PFSK-1 (cell line): ENCODE measurements around the gene CORO1C.

Source experiments
- FOXP2 ChIP-seq: optimal IDR thresholded peaks from 2 replicates; pipeline ENCODE3; 2011; ENCODE audit warnings: borderline replicate concordance, control low read depth, inconsistent platforms; ENCODE audit not compliant: insufficient read depth; ENCODE audit errors: extremely low read length, extremely low read depth
- POLR2AphosphoS5 ChIP-seq: IDR thresholded peaks from 2 replicates; pipeline ENCODE4 v1.6.1; 2012; ENCODE audit warnings: low read depth, mild to moderate bottlenecking, control low read depth, low read length, moderate library complexity
- REST ChIP-seq, 2 experiments: IDR thresholded peaks; 2 replicates each; pipeline versions ENCODE4 v1.6.1 to v1.8.0; 2011 to 2012; ENCODE audit warnings: low read depth in 2 of 2, low read length in 2 of 2, control low read depth in 1 of 2, inconsistent platforms in 1 of 2, mild to moderate bottlenecking in 1 of 2, moderate library complexity in 1 of 2; ENCODE audit not compliant: insufficient read depth in 1 of 2
- SIN3A ChIP-seq: IDR thresholded peaks from 2 replicates; pipeline ENCODE4 v1.6.1; 2012; ENCODE audit warnings: mild to moderate bottlenecking, low read length, moderate library complexity, borderline replicate concordance; ENCODE audit not compliant: insufficient read depth
- TAF1 ChIP-seq: IDR thresholded peaks from 2 replicates; pipeline ENCODE4 v1.6.1; 2012; ENCODE audit warnings: low read length, control low read depth, borderline replicate concordance; ENCODE audit not compliant: insufficient read depth

The CORO1C gene

GRCh38 chr12:108700833-108701541, 30.3 kb downstream of the CORO1C start:
- TF ChIP-seq TAF1 (no peak), POLR2AphosphoS5 (no peak), REST (IDR thresholded peaks at IDR 0.05; ENCODE audit: insufficient read depth in 1 of 2, low read depth in 2 of 2, low read length in 2 of 2) (no peak), FOXP2 (no peak), SIN3A (no peak)

DNA sequence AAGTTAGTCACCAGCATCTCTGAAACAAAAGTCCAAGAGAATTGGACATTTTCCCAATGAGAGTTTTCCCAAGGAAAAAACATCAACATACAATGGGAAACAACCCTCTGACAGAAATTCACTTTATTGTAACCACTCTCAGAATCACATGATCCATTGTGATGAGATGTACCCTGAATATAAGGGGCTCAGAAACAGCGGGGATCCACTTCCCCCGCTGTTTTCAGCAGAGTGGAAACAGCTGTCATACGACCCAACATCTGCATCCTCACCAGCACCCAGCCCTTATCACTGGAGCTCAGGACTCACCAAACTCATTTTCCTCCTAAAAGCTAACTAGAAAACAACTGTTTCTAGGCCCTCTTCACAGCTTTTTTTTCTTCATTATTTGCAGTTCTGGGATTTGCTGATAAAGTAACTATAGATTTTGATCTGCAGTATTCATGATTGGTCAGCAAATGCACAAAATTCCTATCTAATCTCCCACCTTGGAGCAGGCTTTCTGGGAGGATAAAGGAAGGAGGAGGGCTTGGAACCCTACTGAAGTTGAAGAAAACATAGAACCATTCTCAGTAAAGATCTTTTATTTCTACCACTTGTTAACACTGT, 31.3 kb downstream of the CORO1C start:
- TF ChIP-seq REST (IDR thresholded peaks at IDR 0.05; ENCODE audit: insufficient read depth in 1 of 2, low read depth in 2 of 2, low read length in 2 of 2) (no peak), TAF1 (no peak), FOXP2 (no peak), POLR2AphosphoS5 (no peak), SIN3A (no peak)

GRCh38 chr12:108697905-108698304, 33.4 kb downstream of the CORO1C start:
- no peak for TF ChIP-seq FOXP2
- no peak for TF ChIP-seq SIN3A

DNA sequence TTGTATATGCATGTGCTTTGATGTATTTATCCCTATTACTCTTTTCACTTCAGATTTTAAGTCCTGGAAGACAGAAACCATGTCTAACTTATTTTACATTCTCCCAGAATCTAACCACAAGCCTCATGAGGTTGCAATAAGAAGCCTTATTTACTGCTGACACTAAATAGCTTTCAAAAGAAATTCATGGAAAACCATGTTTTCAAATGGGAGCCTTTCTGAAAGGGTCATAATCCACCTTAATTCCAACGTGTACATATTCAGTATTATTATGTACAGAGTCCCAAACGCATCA, 34.4 kb downstream of the CORO1C start:
- TF ChIP-seq POLR2AphosphoS5 (no peak), SIN3A (no peak), FOXP2 (no peak), TAF1 (no peak), REST (IDR thresholded peaks at IDR 0.05; ENCODE audit: insufficient read depth in 1 of 2, low read depth in 2 of 2, low read length in 2 of 2) (no peak)

- TF ChIP-seq SIN3A (no peak), REST (IDR thresholded peaks at IDR 0.05; ENCODE audit: insufficient read depth in 1 of 2, low read depth in 2 of 2, low read length in 2 of 2) (no peak), POLR2AphosphoS5 (no peak), FOXP2 (no peak)
These were observed 35.0 kb downstream of the CORO1C start for GRCh38 chr12:108696111-108696995.
